GM12892 (cell line): ENCODE data around the gene NR1I2.

Experiments
- POLR2A ChIP-seq: IDR thresholded peaks from 2 replicates; pipeline ENCODE4 v1.6.1; 2011; ENCODE audit warnings: low read depth, low read length, control low read depth
- POLR2AphosphoS5 ChIP-seq: IDR thresholded peaks from 2 replicates; pipeline ENCODE4 v1.6.1; 2011; ENCODE audit warnings: low read depth, low read length, control low read depth
- TAF1 ChIP-seq: IDR thresholded peaks from 2 replicates; pipeline ENCODE4 v1.6.1; 2011; ENCODE audit warnings: low read depth, mild to moderate bottlenecking, control low read depth, low read length, borderline replicate concordance

DNA sequence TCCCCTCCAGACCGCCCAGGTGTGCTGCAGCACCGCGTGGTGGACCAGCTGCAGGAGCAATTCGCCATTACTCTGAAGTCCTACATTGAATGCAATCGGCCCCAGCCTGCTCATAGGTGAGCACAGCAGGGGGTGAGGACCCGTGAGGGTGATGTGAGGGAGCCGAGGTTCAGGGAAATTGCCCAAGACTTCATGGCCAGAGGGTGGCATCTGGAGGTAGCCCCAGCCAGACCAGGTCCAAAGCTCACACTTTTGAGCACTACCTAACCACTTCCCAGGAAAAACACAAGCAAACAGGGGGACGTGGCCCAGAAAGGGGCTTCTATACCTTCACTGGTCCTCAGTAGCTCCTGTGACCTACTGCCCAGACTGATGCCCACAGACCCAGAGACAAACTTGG, 33.8 kb downstream of the NR1I2 start:
- no peak for TF ChIP-seq POLR2A
- TF ChIP-seq POLR2AphosphoS5, result no peak
- TF ChIP-seq TAF1, result no peak
